HG03175 (cell line): Measurements from ENCODE around the gene MBL2.

Experiments used
- ATAC-seq: cut with Tn5 transposase; IDR thresholded peaks from one replicate; pipeline ENCODE4 v1.9.1; 2021; ENCODE audit warnings: mild to moderate bottlenecking, moderate library complexity; ENCODE audit not compliant: unreplicated experiment

The MBL2 gene

GRCh38 chr10:52772623-52773022 is at the start of gene MBL2:
MBL2 (minus strand) TSS chr10:52772784; CDS start chr10:52771635, 1,149 bp downstream.
- ATAC-seq = no peak

GRCh38 chr10:52820309-52820708 is 47.7 kb upstream of the MBL2 start:
- no peak for ATAC-seq

- ATAC-seq = peak; percentile 98
These were observed 45.4 kb upstream of the MBL2 start for GRCh38 chr10:52818019-52818418.

GRCh38 chr10:52814506-52814905 is 41.9 kb upstream of the MBL2 start:
- peak; percentile 16 for ATAC-seq

- no peak for ATAC-seq
These were observed 39.2 kb upstream of the MBL2 start for GRCh38 chr10:52811776-52812175.

- no peak for ATAC-seq
These were observed 38.2 kb upstream of the MBL2 start for GRCh38 chr10:52810761-52811160.

- no peak for ATAC-seq
These were observed 35.2 kb upstream of the MBL2 start for GRCh38 chr10:52807803-52808202.

- ATAC-seq = no peak
These were observed 33.1 kb upstream of the MBL2 start for GRCh38 chr10:52805414-52806285.

- no peak for ATAC-seq
These were observed 29.4 kb upstream of the MBL2 start for GRCh38 chr10:52801947-52802346.

GRCh38 chr10:52786098-52786497 is 13.5 kb upstream of the MBL2 start:
- no peak for ATAC-seq

GRCh38 chr10:52785418-52785817 is 12.8 kb upstream of the MBL2 start:
- no peak for ATAC-seq

GRCh38 chr10:52783726-52784125 is 11.1 kb upstream of the MBL2 start:
- no peak for ATAC-seq

GRCh38 chr10:52782554-52782953 is 10.0 kb upstream of the MBL2 start:
- ATAC-seq = no peak

GRCh38 chr10:52780391-52781155 is 8.0 kb upstream of the MBL2 start:
- ATAC-seq = peak; percentile 17

- peak; percentile 91 for ATAC-seq
These were observed 7.2 kb upstream of the MBL2 start for GRCh38 chr10:52779541-52780390.

- no peak for ATAC-seq
These were observed 6.2 kb upstream of the MBL2 start for GRCh38 chr10:52778511-52779392.

GRCh38 chr10:52777414-52777813 is 4.8 kb upstream of the MBL2 start:
- no peak for ATAC-seq

- no peak for ATAC-seq
These were observed 3.9 kb upstream of the MBL2 start for GRCh38 chr10:52776471-52776903.

- ATAC-seq = no peak
These were observed 2.6 kb upstream of the MBL2 start for GRCh38 chr10:52775132-52775647.

GRCh38 chr10:52774600-52775106 is 2.1 kb upstream of the MBL2 start:
- ATAC-seq = no peak
